GM21381 (cell line): ENCODE results near the gene RXRA.

Experiments used
- ATAC-seq: cut with Tn5 transposase; IDR thresholded peaks from one replicate; pipeline ENCODE4 v1.9.1; 2021; ENCODE audit warnings: mild to moderate bottlenecking, moderate library complexity; ENCODE audit not compliant: unreplicated experiment

Gene RXRA

DNA sequence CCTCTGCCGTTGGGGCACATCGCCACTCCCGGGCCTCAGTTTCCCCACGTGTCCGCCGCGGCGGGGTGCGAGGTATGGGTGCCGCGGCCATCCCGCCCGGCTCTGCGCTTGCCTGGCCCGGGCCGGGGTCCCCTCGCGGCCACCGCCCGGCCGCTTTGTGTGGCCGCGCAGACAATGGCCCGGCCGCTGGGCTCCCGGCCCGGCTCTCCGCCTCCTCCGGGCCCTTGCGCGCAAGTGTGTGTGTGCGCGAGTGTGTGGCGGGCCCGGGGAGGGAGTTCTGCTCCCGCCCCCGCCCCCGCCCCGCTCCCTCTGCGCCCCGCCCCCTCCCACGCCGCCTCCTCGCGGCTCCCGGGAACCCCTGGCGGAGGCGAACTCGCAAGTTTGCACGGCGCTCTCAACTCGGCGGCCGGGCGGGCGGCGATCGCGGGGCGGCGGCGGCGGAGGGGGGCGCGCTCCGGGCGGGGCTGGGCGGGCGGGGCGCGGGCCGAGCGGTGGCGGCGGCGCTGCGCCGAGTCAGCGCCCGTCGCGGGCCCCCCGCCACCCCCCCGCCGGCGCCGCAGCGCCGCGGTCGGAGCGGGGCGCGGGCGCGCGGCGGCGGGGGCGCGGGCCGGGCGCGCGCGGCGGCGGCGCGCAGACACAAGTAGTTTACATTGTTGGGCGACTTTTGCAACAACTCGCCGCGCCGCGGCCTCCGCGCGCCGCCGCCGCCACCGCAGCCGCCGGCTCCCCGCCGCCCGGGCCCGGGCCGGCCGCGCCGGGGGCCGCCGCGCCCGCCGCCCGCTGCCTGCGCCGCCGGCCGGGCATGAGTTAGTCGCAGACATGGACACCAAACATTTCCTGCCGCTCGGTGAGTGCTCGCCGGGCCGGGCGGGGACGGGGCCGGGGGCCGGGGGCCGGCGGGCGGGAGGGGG lies at the start of gene RXRA:
RXRA (plus strand) TSS at position 643 of the 911 bp plus-strand sequence; CDS start at position 820, 177 bp downstream.
- ATAC-seq = no peak

DNA sequence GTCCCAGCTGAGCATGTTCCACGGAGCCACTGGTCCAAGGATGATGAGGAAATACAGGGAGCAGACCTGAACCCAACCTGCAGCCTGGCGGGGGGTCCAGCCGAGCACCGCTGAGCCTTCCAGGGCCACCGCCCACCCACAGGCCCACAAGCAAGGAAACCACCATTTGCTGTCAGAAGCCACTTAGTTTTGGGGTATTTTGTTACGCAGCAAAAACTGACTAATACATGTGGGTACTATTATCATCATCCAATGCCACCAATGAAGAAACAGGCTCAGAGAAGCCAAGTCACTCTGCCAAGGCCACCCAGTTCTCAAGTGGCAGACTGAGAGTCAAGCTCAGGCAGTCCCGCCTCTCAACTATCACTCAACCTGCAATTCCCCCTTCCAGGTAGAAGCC lies 48.0 kb upstream of the RXRA start:
- ATAC-seq = no peak

DNA sequence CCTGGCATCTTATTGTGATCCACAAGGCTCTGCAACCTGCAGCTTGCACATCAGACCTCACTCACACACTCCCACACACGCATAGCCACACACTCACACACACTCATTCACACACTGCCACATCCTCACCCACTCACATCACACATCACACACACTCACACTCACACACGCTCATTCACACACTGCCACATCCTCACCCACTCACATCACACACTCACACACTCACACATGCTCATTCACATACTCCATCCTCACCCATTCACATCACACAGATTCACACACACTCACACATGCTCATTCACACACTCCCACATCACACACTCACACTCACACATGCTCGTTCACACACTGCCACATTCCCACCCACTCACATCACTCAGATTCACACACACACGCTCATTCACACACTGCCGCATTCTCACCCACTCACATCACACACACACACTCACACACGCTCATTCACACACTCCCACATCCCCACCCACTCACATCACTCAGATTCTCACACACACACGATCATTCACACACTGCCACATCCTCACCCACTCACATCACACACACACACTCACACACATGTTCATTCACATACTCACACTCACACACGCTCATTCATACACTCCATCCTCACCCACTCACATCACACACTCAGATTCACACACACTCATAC lies 47.1 kb upstream of the RXRA start:
- ATAC-seq = no peak

DNA sequence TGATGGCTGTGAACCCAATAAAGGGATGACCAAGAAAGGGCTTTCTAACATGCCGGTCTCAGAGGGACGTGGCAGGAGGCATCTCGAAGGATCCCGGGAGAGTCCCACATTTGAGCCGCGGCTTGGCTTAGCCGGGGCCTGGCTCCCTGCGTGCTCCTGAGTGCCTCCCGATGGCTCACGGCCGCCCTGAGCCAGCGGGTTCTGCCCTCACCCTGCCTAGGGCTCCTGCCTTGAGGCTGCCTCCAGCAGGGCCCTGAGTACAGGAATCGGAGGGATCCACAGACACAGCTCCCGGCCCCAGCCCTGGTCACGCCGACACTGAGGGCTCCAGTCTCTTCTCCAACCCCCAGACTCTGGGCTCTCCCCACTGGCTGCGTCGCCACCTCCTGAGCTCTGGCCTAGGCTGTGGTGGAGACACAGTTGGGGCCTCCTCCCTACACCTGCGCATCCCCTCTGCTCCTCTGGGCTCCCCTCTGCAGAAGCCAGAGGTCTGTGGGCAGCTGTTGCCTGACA lies 44.1 kb upstream of the RXRA start:
- no peak for ATAC-seq

DNA sequence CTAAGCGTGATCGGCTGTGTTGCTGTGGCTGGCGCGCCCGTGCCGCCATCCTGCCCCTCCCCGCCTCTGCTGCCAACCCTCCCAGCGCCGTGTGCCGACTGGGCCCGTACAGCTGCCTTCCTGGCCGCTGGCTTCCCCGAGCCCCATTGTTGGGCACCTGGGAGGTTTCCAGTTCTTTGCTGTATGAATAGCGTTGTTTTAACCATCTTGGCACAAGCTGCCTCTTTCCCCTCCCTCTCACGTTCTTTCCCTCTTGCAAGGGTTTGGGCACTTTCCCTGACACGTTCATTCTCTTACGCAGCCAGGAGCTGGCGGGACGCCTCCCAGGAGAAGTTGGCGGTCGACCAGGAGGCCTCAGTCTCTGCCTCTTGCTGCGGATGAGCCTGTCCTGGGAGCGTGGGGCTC lies 43.1 kb upstream of the RXRA start:
- no peak for ATAC-seq

DNA sequence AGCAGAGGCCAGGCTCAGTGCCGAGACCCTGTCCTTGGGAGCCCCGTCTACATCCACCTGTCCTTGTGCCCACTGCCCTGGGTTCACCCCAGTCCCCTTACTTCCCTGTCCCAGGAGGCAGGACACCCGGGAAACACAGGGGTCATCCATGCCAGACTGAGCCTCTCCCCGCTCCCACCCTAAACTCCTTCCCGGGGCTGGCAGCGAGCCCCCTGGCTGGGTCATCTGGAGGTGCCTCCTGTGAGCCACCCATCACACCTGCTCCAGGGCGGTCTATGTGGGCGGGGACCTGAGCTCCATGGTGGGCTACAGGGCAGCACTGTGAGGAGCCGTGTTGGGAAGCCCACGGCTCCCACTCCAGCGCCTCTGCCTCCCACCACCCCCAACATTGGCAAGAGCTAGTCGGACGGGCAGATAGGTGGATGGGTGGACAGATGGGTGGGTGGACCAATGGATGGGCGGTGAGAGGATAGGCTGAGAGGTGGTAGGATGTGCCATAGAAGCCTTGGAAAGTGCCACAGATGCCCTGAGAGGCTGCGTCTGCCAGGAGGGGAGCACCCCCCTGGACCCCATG lies 42.5 kb upstream of the RXRA start:
- no peak for ATAC-seq

DNA sequence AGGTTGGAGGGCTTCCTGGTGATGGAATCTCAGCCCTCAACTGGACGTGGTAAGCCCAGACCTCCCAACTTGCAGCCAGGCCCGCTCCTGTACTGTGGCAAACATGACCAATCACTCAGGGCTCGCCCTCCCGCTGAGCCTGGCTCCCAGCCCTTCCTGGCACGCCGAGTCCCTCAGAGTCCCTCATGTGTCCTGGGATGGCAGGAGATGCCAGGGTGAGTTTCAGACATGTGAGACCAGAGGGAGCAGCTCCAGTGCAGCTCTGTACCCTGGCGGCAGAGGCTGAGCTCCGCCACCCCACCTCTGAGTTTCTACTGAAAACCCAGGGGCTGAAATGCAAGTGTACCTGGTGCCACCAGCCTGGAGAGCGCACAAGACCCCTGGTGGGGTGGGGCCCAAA lies 42.0 kb upstream of the RXRA start:
- ATAC-seq = no peak

DNA sequence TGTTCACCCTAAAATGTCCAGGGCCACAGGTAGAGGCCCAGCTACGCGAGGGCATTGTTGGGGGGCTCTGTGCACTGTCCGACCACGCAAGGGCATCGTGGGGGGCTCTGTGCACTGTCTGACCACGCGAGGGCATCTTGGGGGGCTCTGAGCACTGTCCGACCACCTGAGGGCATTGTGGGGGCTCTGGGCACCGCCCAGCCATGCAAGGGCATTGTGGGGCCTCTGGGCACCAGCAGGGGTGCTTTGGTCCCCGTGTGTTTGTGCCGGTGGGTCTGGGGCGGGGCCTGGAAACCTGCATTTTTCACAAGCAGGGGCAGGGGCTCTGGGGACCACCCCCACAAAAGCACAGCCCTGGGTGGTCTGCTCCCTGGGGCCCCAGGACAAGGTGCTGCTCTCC lies 41.5 kb upstream of the RXRA start:
- no peak for ATAC-seq

DNA sequence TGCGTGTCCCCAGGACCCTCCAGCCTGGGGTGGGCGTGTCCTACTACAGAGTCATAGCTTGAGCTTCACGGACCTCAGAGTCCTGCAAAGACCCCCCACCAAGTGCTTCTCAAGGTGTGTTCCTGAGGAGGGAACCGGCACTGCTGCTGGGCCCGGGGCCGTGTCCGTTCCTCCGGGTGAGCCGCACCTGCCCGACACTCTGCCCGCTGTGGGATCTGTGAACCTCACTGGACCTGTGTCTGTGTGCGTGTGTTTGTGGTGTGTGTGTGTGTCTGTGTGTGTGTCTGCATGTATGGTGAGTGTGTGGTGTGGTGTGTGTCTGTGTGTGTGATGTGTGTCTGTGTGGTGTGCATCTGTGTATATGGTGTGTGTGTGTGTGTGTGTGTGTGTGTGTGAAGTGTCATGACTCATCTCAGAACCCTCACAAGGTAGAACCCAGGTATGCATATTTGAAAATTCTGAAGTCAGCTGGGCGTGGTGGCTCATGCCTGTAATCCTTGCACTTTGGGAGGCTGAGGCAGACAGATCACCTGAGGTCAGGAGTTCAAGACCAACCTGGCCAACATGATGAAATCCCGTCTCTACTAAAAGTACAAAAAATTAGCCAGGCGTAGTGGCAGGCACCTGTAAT lies 40.9 kb upstream of the RXRA start:
- ATAC-seq = no peak

DNA sequence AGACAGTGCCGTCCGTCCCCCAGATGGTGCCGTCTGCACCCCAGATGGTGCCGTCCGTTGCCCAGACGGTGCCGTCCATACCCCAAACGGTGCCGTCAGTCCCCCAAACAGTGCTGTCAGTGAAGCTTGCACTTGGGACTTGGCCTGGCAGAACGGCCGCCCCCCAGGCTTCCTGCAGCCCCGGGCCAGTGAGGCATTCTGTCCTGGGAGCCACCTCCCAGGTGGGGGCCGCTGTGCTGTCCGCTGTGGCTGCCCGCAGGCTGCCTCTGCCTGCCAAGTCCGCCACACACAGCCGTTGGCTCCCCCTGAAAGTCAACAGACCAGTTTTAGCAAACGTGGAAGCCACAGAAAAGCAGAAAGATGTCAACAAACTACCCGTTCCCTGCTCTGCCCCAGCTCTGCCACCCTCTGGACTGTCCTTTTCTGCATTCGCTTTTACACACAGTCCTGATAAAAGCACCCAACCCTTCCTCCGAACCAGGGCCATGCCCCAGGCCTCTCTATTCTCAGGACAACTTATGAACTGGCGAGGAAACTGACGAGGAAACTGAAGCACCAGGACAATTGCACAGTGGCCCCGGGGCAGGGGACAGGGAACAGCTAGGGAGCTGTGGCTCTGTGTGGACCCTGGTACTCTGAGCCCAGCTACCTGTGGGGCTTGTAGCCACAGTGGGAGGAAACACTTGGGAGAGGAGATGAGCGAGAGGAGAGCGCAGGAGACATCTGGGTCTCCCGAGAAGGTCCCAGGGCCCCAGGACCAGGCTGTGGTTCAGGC lies 39.6 kb upstream of the RXRA start:
- no peak for ATAC-seq

DNA sequence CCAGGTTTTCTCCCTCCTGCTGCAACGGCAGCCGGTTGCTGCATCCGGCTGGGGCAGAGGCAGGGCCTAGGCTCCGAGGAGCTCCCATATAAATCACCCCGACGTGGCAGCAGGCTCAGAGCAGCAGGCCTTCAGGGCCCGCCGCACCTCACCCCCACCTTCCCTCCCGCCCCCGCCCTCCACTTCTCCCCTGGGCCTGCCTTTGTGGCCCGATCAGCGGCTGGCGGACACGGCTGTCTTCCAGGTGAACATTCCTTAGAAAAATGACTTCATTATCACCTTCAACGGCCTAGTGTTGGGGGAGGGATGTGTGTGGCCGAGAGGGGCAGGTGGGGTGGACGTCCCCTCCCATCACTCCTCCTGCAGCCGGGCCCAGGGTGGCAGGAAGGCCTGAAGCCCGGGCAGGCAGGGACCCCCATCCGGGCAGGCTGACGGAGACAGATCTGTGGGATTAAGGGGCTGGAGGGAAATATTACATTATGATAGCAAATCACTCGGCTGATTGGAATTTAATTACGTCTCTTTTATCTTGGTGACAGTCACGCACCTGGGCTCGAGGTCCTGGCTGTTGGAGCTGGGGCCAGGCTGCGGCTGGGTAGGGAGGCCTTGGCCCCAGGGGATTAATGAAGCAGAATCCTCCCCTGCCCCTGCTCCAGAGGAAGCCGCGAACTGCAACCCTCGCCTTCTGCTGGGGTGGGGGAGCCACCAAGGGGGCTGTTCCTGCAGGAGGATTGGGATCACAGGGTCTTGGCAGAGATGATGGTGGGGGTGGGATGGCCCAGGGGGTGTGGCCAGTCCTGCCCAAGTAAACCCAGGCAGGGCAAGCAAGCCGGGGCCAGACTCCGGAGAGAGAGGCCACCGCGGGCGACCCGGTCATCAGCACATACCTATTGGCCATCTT lies 38.4 kb upstream of the RXRA start:
- ATAC-seq = no peak

DNA sequence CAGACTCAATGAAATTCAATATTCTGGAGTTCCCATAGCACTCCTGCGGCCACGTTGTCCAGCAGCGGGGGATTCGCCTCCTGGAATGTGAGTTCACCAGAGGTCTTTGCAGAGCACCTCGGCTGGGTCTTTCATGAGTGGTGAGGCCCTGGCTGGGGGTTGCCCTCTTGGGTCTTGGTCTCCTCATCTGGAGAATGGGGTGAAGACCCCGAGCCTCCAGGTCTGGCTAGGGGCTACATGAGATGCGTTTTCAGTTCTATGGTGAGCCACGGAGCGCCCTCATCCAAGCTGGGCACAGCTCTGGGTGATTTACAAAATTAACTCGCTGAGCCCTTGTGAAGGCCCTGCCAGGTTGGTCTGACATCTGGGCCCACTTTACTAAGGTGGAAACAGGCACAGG lies 37.5 kb upstream of the RXRA start:
- ATAC-seq = no peak

DNA sequence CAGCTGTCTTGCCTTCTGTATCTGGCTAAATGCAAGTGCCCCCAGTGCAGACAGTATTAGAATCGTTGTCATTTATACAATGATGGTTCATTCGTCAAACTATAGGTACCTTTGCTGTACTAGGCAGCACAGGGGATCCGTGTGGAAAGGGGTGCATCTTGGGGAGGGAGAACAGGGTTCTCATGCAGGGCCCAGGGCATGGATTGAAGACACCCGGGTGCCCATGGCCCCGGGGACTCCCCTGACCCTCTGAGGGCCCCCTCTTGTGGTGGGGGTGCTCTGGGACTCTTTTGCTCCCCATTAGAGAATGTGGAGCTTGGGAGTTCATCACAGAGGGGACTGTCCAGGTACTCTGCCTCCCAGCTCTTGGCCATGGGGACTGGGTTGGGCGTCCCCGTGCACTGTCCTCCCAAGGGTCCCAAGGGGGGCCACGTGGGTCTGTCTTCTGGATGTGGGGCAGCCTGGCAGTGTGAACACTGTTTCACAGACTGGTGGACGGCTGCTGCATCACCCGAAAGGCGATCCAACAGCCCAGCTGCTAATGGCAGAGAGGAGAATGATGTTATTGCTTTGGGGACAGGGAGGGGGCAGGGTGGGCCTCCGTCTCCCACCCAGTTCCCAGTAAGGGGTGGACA lies 36.9 kb upstream of the RXRA start:
- no peak for ATAC-seq

DNA sequence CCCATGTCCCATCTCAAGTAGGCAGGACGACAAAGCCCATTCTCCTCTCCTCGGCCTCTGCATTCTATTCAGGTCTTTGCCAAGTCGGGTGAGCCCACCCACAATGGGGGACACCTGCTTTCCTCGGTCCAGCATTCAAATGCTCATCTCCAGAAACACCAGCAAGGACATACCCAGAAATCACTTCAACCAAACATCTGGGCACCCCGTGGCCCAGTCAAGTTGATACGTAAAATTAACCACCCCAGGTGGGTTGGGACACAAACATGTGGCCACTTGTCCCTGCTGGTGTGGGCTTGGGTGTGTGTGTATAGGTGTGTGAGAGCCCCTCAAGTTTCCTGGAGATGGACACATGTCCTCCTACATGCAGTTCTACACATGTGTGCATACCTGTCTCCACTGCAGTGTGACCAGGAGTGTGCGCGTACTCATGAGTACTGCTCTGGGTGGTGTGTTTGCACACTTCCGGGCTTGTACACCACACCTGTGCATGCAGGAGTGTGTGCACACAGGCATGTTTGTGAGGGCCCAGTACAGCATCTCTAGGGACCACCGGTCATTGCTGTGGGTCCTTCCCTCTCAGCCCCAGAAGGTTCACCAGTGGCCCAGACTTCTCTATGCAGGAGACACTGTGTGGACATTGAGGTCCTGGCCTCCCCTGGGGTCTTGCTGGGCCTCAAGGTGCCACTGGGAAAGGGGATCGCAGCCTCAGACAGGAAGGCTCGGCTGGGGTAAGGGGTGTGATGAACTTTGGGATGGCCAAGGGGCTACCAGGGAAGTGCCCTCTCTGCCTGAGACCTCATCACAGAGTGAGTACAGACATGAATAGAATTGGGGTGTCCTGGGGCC lies 35.4 kb upstream of the RXRA start:
- ATAC-seq = no peak

DNA sequence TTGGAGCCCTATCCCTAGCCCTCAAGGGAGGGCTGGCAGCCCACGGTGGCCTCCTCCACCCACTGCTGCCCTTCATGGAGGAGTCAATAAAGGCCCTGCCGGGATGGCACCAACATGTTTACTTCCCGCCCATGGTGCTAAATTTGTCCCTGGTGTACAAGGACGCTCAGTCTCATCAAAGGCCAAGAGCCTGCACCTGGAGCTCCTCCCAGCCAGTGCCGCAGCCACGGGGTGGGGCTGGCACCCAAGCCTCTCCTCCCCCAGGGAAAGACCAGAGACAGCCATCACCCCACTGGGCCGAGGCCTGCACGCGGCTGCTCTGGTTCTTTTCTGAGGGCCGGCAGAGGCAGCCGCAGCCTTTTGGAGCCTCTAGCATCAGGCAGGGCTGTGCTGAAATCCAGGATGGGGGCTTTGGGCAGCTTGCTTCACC lies 34.8 kb upstream of the RXRA start:
- no peak for ATAC-seq

DNA sequence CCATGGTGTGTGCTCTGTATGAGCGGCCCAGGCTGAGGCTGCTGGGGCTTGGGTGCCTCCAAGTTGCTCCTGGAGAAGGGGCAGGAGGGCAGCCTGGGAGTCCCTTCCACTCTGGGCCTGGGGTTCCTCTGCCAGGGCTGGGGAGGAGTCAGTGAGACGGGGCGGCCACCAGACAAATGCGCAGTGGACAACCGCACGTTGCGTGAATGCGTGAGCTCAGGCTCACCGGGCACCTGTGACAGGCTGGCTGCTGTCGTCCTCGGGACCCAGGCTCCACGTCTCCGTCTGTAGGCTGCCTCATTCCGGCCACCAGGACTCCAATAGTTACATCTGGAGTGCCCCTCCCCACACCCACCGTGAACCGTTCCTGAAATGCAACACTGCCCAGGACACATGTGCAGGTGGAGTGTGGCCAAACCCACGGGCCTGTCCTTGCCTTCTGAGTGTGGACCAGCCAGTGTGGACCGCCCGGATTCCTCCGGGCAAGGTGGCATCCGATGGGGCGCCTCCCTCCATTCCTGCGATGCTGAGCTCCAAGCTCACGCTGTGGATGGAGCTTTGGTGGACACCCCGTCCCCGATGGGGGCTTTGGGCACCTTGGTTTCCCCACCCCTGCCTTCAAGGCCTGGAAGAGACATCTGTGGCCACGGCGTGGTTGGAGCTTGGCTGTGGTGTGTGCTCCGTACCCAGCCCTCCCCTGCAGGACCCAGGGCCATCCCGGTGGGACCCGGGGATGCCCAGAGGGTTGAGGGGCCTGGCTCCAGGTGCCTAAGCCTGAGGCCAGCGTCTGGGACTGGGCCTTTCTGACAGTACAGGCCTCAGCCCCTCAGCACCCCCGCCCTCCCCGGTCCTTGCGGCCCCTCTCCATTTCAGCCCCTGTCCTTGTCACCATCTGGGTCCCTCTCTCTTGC lies 34.0 kb upstream of the RXRA start:
- ATAC-seq = no peak

DNA sequence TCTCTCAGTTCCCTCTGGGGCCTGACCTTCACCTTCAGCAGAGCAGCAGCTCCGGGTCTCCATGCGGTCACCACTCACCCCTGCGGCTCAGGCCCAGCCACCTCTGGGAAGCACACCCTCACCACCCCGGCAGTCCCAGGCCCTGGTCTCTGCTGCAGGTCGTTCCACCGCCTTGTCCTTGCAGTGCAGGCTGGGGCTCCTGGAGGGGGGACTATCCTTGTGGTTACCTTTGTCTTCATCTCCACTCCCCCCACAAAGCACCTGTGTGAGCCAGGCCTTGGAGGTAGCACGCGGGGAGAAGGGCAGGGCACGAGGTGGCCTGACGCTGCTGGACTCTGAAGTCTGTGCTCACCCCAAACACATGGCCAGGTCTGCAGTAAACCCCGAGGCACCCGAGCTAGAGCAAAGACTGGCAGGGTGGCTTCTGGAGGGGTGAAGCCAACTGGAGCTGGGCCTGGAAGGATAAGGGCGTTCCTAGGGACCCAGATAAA lies 33.2 kb upstream of the RXRA start:
- ATAC-seq = no peak
